ENCODE results near the gene C9orf152.
A peak's percentile ranks its signal among the peaks of the same experiment; 100 is the strongest.
"Not testable (repeated sequence)": the region's sequence is repeated elsewhere in the genome, so short reads cannot be mapped to it uniquely, and the experiment has no call there.

The C9orf152 gene

DNA sequence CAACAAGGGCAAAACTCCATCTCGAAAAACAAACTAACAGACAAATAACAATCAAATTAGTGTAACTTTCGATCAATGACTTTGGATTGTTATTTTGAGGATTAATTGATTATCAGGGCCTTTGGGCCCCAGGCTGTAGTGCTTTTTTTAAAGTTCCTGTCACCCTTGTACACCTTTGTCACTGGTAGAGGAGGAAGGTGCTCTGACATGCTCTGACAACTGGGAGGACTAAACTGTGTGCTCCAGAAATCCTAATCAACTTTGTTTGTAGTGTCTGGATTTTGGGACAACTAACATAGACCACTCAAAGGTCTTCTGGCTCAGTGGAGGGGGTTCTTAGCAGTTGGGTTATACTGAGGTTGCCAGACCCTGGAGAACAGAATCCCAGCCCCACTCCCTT is 46.5 kb upstream of the C9orf152 start:
- H3K9me3 Mint-ChIP-seq = no peaks in the 10 kb centered on the region
- H3K4me3 Mint-ChIP-seq = peak overlapping the region; percentile 99
- TF ChIP-seq, protein P1, sequence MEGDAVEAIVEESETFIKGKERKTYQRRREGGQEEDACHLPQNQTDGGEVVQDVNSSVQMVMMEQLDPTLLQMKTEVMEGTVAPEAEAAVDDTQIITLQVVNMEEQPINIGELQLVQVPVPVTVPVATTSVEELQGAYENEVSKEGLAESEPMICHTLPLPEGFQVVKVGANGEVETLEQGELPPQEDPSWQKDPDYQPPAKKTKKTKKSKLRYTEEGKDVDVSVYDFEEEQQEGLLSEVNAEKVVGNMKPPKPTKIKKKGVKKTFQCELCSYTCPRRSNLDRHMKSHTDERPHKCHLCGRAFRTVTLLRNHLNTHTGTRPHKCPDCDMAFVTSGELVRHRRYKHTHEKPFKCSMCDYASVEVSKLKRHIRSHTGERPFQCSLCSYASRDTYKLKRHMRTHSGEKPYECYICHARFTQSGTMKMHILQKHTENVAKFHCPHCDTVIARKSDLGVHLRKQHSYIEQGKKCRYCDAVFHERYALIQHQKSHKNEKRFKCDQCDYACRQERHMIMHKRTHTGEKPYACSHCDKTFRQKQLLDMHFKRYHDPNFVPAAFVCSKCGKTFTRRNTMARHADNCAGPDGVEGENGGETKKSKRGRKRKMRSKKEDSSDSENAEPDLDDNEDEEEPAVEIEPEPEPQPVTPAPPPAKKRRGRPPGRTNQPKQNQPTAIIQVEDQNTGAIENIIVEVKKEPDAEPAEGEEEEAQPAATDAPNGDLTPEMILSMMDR (IDR thresholded peaks at IDR 0.05) = no peak
- H3K27ac Mint-ChIP-seq = peak overlapping the region; percentile 8
- peaks cover 48% of the 10 kb centered on the region for H3K4me1 Mint-ChIP-seq
- no peak for DNase-seq
- H3K27me3 Mint-ChIP-seq (ENCODE audit: low read depth, poor library complexity) = peaks cover 7% of the 10 kb centered on the region
- peaks cover 34% of the 10 kb centered on the region for H3K36me3 Mint-ChIP-seq (ENCODE audit: low read depth)

DNA sequence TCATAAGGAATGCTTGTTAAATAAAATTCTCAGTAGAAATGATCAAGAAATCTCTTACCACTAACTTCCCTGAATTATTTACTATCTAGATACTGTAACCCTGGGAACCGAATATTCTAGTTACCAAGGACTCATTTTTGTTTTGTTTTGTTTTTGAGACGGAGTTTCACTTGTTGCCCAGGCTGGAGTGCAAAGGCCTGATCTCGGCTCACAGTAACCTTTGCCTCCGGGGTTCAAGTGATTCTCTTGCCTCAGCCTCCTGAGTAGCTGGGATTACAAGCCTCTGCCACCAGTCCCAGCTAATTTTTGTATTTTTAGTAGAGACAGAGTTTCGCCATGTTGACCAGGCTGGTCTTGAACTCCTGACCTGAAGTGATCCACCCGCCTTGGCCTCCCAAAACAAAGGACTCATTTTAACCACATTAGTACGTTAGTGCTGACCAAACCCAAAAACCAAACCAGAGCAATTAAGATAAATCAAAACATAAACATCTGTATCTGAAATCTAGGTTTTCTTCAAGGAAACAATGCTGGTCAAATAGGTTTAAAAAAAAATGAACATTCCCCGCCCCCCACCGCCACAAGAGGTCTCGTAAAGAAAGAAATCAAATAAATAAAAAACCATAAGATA is 44.7 kb upstream of the C9orf152 start:
- no peaks in the 10 kb centered on the region for H3K9me3 Mint-ChIP-seq
- H3K27ac Mint-ChIP-seq = no peak overlapping the region
- TF ChIP-seq, protein P1 (IDR thresholded peaks at IDR 0.05) = no peak
- H3K27me3 Mint-ChIP-seq (ENCODE audit: low read depth, poor library complexity) = peaks cover 6% of the 10 kb centered on the region
- peaks cover 34% of the 10 kb centered on the region for H3K4me1 Mint-ChIP-seq
- no peak overlapping the region for H3K4me3 Mint-ChIP-seq
- no peak for DNase-seq
- H3K36me3 Mint-ChIP-seq (ENCODE audit: low read depth) = peaks cover 44% of the 10 kb centered on the region

DNA sequence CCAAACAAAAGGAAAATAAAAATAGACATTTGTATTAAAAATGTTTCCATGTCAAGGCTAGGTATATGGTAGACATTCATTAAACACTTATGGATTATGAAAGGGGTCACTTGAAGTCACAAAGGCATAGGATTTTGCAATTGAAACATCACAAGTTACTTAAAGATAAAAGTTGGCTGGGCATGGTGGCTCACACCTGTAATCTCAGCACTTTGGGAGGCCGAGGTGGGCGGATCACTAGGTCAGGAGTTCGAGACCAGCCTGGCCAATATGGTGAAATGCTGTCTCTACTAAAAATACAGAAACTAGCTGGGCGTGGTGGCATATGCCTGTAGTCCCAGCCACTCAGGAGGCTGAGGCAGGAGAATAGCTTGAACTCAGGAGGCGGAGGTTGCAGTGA is 43.8 kb upstream of the C9orf152 start:
- Mint-ChIP-seq H3K36me3 (ENCODE audit: low read depth) (peaks cover 45% of the 10 kb centered on the region), H3K4me1 (peaks cover 25% of the 10 kb centered on the region)
- not testable (repeated sequence) for H3K27me3 Mint-ChIP-seq (ENCODE audit: low read depth, poor library complexity); DNase-seq; H3K4me3 Mint-ChIP-seq; H3K27ac Mint-ChIP-seq; H3K9me3 Mint-ChIP-seq

DNA sequence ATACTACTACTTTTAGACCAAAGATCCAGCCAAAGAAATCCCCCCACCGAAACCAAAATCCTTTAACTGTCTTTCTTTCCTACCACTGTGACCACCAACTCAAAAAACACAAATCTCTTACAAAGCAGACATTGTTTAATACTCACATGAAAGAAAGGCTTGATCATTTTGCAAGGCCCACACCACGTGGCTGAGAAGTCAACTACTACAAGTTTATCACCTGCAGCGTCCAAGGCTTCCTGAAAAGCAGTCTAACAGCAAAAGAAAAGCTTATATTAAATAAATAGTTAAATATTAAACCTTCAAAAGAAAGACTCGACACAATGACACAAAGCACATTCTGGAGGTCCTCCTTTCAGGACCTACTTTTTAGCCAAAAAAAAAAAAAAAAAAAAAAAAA is 43.3 kb upstream of the C9orf152 start:
- peaks cover 25% of the 10 kb centered on the region for H3K4me1 Mint-ChIP-seq
- H3K27ac Mint-ChIP-seq = no peak overlapping the region
- H3K4me3 Mint-ChIP-seq = no peak overlapping the region
- H3K9me3 Mint-ChIP-seq = no peaks in the 10 kb centered on the region
- H3K36me3 Mint-ChIP-seq (ENCODE audit: low read depth) = peaks cover 50% of the 10 kb centered on the region
- H3K27me3 Mint-ChIP-seq (ENCODE audit: low read depth, poor library complexity) = peaks cover 3% of the 10 kb centered on the region
- TF ChIP-seq, protein P1 (IDR thresholded peaks at IDR 0.05) = no peak
- DNase-seq = no peak

DNA sequence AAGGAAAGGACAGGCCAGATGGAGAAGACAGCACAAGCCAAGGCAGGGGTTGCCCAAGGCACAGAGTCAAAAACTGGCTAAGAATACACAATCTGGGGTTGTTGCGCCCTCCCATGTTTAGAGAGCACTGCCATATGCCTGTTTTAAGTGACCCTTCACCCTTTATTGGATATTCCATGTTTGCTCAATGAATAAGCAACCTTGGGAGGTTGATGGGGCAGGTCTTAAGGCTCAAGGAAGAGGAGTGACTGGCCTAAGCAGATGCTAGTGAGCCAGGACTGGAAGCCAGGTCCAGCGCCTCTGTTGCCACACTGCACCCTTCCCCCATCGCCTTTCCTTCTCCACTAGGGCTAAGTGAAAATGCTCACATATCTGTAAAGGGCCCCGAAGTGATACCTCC is 41.6 kb upstream of the C9orf152 start:
- peaks cover 3% of the 10 kb centered on the region for H3K27me3 Mint-ChIP-seq (ENCODE audit: low read depth, poor library complexity)
- peaks cover 55% of the 10 kb centered on the region for H3K36me3 Mint-ChIP-seq (ENCODE audit: low read depth)
- DNase-seq = no peak
- no peak overlapping the region for H3K27ac Mint-ChIP-seq
- no peak overlapping the region for H3K4me3 Mint-ChIP-seq
- TF ChIP-seq, protein P1 (IDR thresholded peaks at IDR 0.05) = no peak
- H3K4me1 Mint-ChIP-seq = peaks cover 17% of the 10 kb centered on the region
- no peaks in the 10 kb centered on the region for H3K9me3 Mint-ChIP-seq

DNA sequence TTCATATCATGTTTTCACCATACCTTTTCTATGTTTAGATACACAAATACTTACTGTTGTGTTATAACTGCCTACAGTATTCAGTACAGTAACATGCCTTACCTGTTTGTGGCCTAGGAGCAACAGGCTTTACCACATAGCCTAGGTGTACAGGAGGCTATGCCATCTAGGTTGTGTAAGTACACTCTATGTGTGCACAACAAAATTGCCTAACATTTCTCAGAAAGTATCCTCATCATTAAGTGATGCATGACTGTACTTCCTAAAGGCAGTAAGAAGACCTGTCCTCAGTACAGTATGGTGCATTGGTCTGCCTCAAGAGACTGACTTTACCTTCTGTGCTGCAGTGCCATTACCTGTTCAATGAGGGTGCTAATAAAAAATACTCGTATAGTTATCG is 40.4 kb upstream of the C9orf152 start:
- Mint-ChIP-seq H3K4me3 (no peak overlapping the region), H3K9me3 (no peaks in the 10 kb centered on the region), H3K27ac (no peak overlapping the region), H3K4me1 (peaks cover 8% of the 10 kb centered on the region), H3K36me3 (ENCODE audit: low read depth) (peaks cover 51% of the 10 kb centered on the region), H3K27me3 (ENCODE audit: low read depth, poor library complexity) (peaks cover 3% of the 10 kb centered on the region)
- DNase-seq = no peak
- TF ChIP-seq, protein P1 (IDR thresholded peaks at IDR 0.05) = no peak

All from nephron progenitor cell (in vitro differentiated cells).